ENCODE data around the gene CTSO.
"Not testable (repeated sequence)": the region's sequence is repeated elsewhere in the genome, so short reads cannot be mapped to it uniquely, and the experiment has no call there.

Gene CTSO

DNA sequence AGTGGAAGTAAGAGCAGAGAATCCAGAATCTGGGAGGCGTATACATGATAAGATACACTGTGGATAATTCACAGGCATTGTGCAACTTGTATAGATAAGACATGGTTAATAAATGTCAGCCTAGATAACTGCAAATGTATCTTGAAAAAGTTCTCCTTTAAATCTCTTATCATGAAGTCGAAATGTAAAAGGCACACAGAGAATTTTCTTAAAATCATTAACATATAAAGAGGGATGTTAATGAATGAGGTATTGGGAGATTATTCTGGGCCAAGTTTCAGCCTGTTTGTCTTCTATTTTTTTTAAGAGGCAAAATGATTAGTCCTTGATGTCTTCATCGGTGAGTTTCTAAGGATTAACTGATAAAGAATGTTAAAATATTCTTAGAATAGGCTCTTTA, 49.3 kb downstream of the CTSO start:
- no peak for DNase-seq

DNA sequence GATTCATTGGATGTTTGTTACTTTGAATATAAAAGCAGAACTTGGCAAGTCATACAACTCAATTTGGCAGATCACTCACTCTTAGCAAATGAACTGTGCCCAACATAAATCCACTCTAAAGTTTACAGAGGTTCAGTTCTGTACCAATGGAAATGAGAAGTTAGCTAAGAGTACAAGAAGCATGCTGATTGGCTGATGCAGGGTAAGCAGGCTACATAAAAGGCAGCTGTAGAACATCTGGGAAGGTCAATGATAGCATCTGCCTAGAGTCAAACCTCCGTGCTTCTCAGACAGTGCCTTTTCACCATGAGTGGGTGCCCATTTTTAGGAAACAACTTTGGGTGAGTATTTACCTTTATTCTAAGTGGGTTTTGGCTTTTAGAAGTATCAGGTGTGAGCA, 50.2 kb downstream of the CTSO start, which contains the start of gene TDO2:
TSS of gene TDO2 (plus strand) at position 244 of the 400 bp plus-strand sequence. CDS start at position 307, 63 bp downstream.
- no peak for DNase-seq

DNA sequence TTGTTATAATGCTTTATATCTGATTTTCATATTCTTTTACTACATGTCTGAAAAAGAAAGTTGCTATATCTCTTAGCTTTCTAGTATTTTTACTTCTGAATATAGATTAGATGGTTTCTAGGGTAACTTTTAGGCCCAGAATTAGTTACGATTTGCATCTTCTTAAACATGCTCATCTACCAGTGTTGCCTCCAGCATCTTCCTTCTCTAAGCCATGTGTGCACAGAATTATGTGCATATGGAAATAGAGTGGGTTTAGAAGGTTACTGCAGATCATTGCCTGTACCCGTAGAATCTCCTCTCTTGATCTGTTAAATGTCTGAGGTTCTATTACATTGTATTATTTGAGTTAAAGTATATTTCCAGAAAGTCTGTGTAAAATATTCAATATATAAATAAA, 52.7 kb downstream of the CTSO start:
- DNase-seq = no peak

DNA sequence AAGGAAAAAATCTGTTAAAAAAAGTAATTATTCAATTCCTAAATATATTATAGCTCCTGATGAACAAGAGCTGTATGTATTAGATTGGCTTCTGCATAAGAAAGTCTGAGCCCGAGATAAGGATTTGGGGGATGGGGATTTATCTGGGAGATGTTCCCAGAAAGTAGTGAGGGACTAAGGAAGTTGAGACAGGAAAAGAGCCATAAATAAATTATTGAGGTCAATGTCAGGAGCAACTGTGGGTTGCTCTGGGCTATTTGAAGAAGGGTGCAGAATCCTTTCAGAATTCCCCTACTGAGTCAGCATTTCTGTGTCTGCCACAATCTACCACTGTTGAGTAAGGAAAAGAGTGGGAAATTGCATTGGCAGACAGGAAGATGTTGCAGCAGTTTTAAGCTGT, 53.3 kb downstream of the CTSO start:
- DNase-seq = no peak

DNA sequence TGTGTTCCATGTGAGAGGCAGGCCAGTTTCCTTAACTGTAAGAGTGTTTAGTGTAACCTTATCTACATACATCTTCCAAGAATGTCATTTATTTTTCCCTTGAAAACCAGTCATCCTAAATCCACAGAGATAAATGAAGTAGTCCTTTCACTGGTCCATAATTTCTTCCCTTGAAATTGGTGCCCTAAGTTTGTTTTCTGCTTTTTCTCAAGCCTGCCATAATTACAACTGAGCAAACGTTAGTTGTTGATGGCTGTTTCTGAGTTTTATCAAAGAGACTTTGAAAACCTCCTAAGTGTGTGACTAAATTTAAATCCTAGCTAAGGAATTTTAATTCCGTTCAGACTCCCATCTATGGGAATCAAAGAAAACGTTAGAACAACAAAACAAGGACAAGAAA, 53.8 kb downstream of the CTSO start:
- DNase-seq = no peak

DNA sequence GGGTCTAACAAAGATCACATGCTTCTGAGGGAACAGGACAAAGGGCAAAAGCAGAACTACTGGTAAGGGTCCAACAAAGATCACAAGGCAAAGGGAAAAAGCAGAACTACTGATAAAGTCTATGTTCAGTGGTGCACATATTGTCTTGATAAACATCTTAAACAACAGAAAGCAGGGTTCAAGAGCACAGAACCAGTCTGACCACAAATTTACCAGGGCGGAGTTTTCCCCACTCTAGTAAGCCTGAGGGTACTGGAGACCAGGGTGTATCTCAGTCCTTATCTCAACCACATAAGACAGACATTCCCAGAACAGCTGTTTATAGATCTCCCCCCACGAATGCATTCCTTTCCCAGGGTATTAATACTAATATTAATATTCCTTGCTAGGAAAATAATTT, 55.3 kb downstream of the CTSO start:
- not testable (repeated sequence) for DNase-seq

DNA sequence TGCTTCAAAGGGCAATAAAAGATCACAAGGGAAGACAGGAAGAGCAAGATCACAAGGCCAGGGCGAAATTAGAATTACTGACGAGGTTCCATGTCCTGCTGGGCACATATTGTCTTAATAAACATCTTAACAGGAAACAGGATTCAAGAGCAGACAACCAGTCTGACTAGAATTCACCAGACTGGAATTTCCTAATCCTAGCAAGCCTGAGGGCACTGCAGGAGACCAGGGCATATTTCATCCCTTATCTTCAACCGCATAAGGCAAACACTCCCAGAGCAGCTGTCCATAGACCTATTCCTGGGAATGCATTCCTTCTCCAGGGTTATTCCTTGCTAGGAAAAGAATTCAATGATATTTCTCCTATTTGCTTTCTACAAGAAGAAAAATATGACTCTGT, 62.6 kb downstream of the CTSO start:
- DNase-seq = no peak

DNA sequence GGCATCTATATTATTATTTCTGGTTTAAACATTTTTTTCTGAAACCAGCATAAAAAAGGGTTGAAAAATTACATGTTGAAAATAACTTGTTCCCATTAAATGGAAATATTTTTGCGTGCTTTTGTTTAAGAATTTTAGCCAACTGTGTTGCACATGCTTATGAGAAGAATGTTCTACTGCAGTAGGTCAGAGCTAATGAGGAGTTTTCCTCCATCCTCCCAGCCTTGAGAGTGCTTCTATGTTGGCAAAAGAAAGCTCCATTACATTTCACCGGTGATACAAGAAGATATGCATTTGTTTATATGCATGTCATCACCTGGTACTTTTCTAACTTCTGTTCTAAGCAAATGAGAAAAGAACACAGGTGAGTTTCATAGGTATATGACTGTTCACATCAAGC, 63.7 kb downstream of the CTSO start:
- no peak for DNase-seq

DNA sequence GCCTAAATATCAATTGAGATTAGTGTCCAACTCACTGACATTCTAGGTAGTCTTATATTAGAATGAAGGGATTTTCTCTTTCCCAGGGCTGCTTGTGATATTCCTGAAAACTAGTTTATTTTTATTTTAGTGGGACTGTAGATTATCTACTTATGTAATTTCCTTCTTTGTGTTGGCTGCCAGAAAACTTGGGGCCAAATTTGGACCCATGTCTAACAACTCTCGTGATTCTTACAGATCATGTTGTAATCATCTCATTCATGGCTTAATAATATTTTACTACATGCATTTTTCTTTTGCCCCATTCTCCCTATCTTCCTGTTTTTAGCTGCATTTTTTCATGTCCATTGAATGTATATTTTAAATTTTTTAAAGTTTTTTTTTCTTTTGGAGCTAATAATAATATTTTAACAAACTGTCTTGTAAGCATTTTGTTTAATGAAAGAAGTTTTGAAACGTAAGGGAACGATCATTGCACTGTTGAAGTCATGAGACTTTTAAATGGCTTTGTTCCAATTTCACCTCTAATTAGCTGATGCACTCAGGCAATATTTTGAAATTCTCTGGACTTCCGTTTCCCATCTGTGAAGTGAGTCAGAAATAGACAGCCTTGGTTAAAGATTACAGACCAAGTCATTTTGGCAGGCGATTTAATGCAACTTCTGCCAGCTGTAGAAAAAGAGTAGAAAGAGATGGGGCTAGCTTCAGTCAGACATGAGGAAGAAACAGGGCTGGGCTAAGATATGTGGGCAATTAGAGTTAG, 64.5 kb downstream of the CTSO start:
- DNase-seq = no peak

DNA sequence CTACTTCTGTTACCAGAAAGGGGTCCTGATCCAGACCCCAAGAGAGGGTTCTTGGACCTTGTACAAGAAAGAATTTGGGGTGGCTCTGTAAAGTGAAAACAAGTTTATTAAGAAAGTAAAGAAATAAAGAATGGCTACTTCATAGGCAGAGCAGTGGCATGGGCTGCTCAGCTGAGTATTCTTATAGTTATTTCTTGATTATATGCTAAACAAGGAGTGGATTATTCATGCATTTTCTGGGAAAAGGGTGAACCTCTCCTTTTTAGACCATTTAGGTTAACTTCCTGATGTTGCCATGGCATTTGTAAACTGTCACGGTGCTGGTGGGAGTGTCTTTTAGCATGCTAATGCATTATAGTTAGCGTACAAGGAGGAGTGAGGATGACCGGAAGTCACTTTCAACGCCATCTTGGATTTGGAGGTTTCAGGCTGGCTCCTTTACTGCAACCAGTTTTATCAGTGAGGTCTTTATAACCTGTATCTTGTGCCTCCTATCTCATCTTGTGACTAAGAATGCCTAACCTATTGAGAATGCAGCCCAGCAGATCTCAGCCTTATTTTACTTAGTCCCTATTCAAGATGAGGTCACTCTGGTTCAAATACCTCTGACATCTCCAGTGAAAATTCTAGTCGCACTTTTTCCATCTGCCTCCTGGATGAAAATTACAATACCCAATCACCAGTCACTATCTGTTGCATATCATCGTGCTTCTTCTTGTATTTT, 65.7 kb downstream of the CTSO start:
- DNase-seq = no peak

DNA sequence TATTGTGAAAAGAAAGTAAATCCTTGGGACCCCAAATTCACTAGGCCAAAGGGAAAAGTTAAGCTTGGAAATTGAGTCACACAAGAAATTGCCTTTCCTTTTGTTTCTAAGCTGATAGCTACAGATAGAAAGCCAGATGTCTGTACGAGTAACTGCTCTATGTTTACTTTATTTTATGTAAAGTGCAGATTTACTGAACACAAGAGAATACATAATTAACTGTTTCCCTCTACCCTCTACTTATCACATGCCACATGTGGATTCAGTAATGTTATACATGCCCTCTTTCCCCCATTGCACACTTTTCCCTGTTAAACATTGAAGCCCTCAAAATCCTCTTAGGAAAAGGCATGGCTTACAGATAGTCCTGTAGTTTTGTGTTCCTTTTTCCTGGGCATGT, 66.6 kb downstream of the CTSO start:
- DNase-seq = no peak

DNA sequence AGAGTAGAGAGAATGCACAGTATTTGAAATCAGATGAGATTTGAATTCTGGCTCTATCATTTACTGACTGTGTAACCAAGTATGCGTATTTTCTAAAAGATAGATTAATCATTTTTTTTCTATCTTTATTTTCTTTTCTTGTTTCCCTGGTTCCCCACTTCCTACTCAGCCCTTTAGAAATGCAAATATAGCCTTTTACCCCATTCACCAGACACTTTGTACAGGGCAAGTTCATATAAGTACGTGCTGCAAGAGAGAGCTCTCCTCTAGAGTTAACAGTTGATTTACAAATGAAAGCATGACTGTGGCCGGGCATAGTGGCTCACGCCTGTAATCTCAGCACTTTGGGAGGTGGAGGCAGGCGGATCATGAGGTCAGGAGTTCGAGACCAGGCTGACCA, 68.0 kb downstream of the CTSO start:
- no peak for DNase-seq

DNA sequence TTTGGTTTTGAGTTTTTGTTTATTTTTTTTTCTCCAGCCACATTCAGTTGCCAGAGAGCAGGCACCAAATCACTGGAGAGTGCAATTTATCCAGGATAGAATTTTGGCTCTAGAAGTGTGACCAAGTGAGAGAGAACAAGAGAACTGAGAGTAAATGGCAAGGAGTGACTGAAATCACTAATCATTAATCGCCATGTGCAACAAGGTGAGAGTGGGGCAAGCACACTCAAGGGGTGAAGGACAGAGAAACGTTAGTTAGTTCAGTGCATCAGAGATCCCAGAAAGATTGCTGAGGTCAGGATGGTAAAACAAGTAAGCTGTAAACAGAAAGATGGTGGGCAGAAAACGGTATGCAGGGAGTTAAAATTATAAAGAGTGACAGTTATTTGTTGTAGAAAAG, 69.8 kb downstream of the CTSO start:
- DNase-seq = no peak

DNA sequence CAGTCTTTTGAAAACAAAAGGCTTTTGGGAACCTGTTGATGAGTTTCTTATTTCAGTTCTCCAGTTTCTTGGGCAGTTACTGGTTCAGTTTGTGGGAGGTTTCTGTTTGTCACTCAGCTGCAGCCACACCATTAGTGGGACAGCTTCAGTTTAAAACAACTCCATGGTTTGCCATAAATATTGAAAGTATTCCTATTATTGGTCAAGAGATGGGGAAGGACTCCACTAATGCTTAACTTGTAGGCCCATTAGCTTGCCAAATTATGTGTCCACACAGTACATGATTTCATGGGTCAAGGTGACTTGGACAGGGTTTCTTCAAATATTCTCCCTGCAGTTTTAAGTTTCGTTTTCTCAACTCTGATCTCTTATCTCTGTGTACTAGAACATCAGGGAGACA, 72.1 kb downstream of the CTSO start:
- DNase-seq = no peak

DNA sequence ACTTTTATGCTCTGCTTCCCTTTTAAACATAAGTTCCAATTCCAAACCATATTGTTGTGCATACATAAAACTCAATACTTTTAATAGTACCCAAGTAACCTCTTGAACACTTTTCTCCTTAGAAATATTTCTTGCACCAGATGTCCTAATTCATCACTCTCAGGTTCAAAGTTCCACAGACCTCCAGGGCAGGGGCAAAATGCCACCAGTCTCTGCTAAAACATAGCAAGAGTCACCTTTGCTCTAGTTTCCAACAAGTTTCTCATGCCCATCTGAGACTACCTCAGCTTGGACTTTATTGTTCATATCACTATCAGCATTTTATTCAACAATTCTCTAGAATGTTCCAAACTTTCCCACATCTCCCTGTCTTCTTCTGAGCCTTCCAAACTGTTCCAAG, 73.9 kb downstream of the CTSO start:
- no peak for DNase-seq

DNA sequence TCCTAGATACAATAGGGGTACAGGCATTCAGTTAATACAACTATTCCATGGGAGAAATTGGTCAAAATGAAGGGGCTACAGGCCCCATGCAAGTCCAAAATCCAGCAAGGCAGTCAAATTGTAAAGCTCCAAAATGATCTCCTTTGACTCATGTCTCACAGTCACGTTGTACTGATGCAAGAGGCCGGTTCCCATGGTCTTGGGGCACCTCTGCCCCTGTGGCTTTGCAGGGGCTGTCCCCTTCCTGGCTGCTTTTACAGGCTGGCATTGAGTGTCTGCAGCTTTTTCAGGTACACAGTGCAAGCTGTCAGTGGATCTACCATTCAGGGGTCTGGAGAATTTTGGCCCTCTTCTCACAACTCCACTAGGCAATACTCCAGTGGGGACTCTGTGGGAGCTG, 75.1 kb downstream of the CTSO start:
- no peak for DNase-seq

DNA sequence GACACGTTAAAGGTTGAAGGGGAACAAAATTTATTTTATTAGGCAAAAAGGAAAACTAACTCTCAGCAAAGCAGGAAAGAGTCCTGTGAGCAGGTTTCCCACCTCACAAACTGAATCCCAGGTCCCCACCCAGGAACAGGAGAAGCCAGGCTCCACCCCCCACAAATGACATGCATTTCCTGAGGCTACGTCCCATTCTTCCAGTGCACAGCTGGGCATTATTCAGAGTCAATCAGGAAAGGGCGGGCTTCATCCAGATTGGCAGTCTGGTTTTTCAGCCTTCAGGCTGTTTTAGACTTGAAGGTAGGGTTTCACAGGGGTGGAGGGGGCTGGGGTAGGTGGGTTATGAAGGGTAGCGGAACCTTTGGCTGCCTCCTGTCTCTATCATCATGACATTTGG, 75.7 kb downstream of the CTSO start:
- no peak for DNase-seq

DNA sequence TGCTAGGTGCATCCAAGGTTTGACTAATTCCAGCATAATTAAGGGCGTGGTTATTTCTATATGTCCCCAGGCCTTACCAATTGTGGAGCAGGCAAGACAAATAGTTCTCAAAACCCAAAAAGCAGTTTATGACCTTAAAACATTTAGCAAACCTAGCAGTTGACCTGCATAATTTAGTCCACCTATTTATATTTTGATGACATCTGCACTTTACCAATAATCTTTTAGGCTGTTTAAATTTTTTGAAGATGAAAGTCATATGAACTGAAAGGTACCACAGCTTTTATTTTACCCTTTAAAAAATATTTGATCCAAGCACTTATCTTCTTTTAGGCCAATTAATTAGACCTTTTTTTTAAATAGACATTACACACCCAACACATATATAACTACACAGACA, 77.8 kb downstream of the CTSO start:
- no peak for DNase-seq

All from KG1 (cell line).